ENCODE results near the gene ATP5F1C.

GRCh38 chr10:7819121-7819460, 31.1 kb downstream of the ATP5F1C start:
- TF ChIP-seq NFIC (IDR thresholded peaks at IDR 0.05; ENCODE audit: borderline replicate concordance) (no peak), POLR2AphosphoS5 (IDR thresholded peaks at IDR 0.05; ENCODE audit: low read depth, low read length) (no peak), EZH2phosphoT487 (IDR thresholded peaks at IDR 0.05; ENCODE audit: borderline replicate concordance, low read depth) (no peak), RAD21 (IDR thresholded peaks at IDR 0.05; ENCODE audit: low read length) (peak; percentile 19), REST (IDR thresholded peaks at IDR 0.05; ENCODE audit: low read depth, low read length) (no peak), GATA2 (CRISPR knock-in tag; IDR thresholded peaks at IDR 0.05) (no peak), SIN3A (IDR thresholded peaks at IDR 0.05; ENCODE audit: borderline replicate concordance, low read depth, low read length) (peak; percentile 34; the same call in 1 of the 2 replicates), MAX (IDR thresholded peaks at IDR 0.05; ENCODE audit: low read depth) (no peak), TAF1 (IDR thresholded peaks at IDR 0.05; ENCODE audit: borderline replicate concordance, low read depth, low read length) (no peak)
- TF ChIP-seq, protein P1, sequence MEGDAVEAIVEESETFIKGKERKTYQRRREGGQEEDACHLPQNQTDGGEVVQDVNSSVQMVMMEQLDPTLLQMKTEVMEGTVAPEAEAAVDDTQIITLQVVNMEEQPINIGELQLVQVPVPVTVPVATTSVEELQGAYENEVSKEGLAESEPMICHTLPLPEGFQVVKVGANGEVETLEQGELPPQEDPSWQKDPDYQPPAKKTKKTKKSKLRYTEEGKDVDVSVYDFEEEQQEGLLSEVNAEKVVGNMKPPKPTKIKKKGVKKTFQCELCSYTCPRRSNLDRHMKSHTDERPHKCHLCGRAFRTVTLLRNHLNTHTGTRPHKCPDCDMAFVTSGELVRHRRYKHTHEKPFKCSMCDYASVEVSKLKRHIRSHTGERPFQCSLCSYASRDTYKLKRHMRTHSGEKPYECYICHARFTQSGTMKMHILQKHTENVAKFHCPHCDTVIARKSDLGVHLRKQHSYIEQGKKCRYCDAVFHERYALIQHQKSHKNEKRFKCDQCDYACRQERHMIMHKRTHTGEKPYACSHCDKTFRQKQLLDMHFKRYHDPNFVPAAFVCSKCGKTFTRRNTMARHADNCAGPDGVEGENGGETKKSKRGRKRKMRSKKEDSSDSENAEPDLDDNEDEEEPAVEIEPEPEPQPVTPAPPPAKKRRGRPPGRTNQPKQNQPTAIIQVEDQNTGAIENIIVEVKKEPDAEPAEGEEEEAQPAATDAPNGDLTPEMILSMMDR (IDR thresholded peaks at IDR 0.05): peak; percentile 50

All from SK-N-SH (cell line).